ENCODE measurements around the gene BRI3BP. TPM values are rescaled to one million over a fixed set of nuclear protein-coding genes. Genes with fewer than 3 reads are reported as not detected.

The BRI3BP gene
- total and polyA plus RNA-seq, 9 of the 15 experiments (the other 6 are each of a cell fraction or from before 2014, with no cell fraction given) = 12.3 to 25.0 (median 16.6) TPM

- TF ChIP-seq THAP12 (CRISPR knock-in tag; IDR thresholded peaks at IDR 0.05) = no peak
- no peak for TF ChIP-seq NFIX (CRISPR knock-in tag; IDR thresholded peaks at IDR 0.05; ENCODE audit: low read depth)
- TF ChIP-seq ZNF408 (CRISPR knock-in tag; IDR thresholded peaks at IDR 0.05; ENCODE audit: low read depth) = no peak
- TF ChIP-seq POLR2H (tag; IDR thresholded peaks at IDR 0.05; ENCODE audit: low read depth) = no peak; the same call in 1 of the 2 replicates
- TF ChIP-seq CC2D1A (IDR thresholded peaks at IDR 0.05) = no peak
- TF ChIP-seq E2F5 (CRISPR knock-in tag; IDR thresholded peaks at IDR 0.05) = no peak
- no peak for TF ChIP-seq NR3C1 (CRISPR knock-in tag; IDR thresholded peaks at IDR 0.05)
- TF ChIP-seq LARP7 (IDR thresholded peaks at IDR 0.05) = no peak
- TF ChIP-seq CAMTA2 (CRISPR knock-in tag; conservative IDR thresholded peaks at IDR 0.05) = no peak
- TF ChIP-seq FOXP4 (CRISPR knock-in tag; IDR thresholded peaks at IDR 0.05; ENCODE audit: borderline replicate concordance) = no peak
- TF ChIP-seq JUN (IDR thresholded peaks at IDR 0.05; ENCODE audit: borderline replicate concordance, low read depth, low read length) = no peak
- no peak for TF ChIP-seq JUN (CRISPR knock-in tag; IDR thresholded peaks at IDR 0.05; ENCODE audit: borderline replicate concordance)
- TF ChIP-seq HDAC6 (IDR thresholded peaks at IDR 0.05; ENCODE audit: low read depth, low read length) = no peak
- no peak for TF ChIP-seq SIRT6 (IDR thresholded peaks at IDR 0.05; ENCODE audit: low read depth, low read length)
- TF ChIP-seq RBBP5 (IDR thresholded peaks at IDR 0.05; ENCODE audit: borderline replicate concordance, insufficient read depth, low read length, poor library complexity, severe bottlenecking) = peak; percentile 35
- TF ChIP-seq ZNF121 (CRISPR knock-in tag; conservative IDR thresholded peaks at IDR 0.05) = no peak
- TF ChIP-seq GTF2F1 (IDR thresholded peaks at IDR 0.05; ENCODE audit: low read depth, low read length) = no peak
- TF ChIP-seq GATAD2B (IDR thresholded peaks at IDR 0.05; ENCODE audit: borderline replicate concordance) = no peak
- peak; percentile 47; the same call in 1 of the 2 replicates for TF ChIP-seq NKRF (IDR thresholded peaks at IDR 0.05; ENCODE audit: borderline replicate concordance)
- 0 out of 2 replicates have a peak, but pooled peaks have one; percentile 22 for TF ChIP-seq MTA3 (IDR thresholded peaks at IDR 0.05; ENCODE audit: borderline replicate concordance)
- TF ChIP-seq EGR1 (conservative IDR thresholded peaks at IDR 0.05) = no peak
Observed at GRCh38 chr12:125065021-125065918, 71.8 kb downstream of the BRI3BP start, which contains the start of gene AACS (continued).
